ENCODE results near the gene CCDC88C.
"Not testable (repeated sequence)": the region's sequence is repeated elsewhere in the genome, so short reads cannot be mapped to it uniquely, and the experiment has no call there.

Gene CCDC88C

GRCh38 chr14:91444335-91445020 lies 26.9 kb upstream of the CCDC88C start:
- Histone ChIP-seq H2BK15ac (ENCODE audit: low read length) (no peak overlapping the region), H2AK5ac (ENCODE audit: low read depth, low read length) (no peak overlapping the region), H4K91ac (ENCODE audit: low read depth, low read length, poor library complexity) (no peak overlapping the region), H3K14ac (ENCODE audit: low read length) (no peak overlapping the region), H2BK5ac (ENCODE audit: low read length) (no peak overlapping the region), H3K79me1 (ENCODE audit: low read depth, low read length) (no peaks in the 10 kb centered on the region), H3K27me3 (ENCODE audit: control insufficient read depth in 3 of 3, insufficient read depth in 3 of 3, low read depth in 1 of 3, low read length in 3 of 3) (no peaks in the 10 kb centered on the region), H3K18ac (ENCODE audit: low read length) (no peak overlapping the region), H3K27ac (replicated peaks; ENCODE audit: low read length) (no peak overlapping the region), H4K8ac (ENCODE audit: low read depth, low read length) (no peak overlapping the region), H3K4me2 (ENCODE audit: insufficient read depth, low read length, poor library complexity, severe bottlenecking) (no peak overlapping the region), H2AFZ (ENCODE audit: low read length) (no peak overlapping the region), H3K9me3 (replicated peaks in 1 of 2; ENCODE audit: control insufficient read depth in 2 of 2, insufficient read depth in 1 of 2, low read depth in 1 of 2, low read length in 2 of 2) (peaks cover 0 to under 1% of the 10 kb centered on the region in 2 donors), H3K36me3 (replicated peaks in 1 of 2; ENCODE audit: control insufficient read depth in 2 of 2, insufficient read depth in 2 of 2, low read length in 2 of 2) (no peaks in the 10 kb centered on the region), H3K4ac (ENCODE audit: low read length) (no peak overlapping the region), H3K4me3 (ENCODE audit: low read length in 2 of 2) (no peak overlapping the region), H2BK12ac (ENCODE audit: low read length) (no peak overlapping the region), H3K9ac (ENCODE audit: low read depth, low read length, poor library complexity) (no peak overlapping the region), H2BK120ac (ENCODE audit: low read depth, low read length) (no peak overlapping the region), H3K23ac (ENCODE audit: low read depth, low read length, poor library complexity) (no peak overlapping the region), H3K4me1 (ENCODE audit: control insufficient read depth in 2 of 2, insufficient read depth in 1 of 2, low read depth in 1 of 2, low read length in 2 of 2) (no peaks in the 10 kb centered on the region)
- WGBS, 2 donors (ENCODE audit: extremely low coverage in 2 of 2, insufficient read length in 2 of 2, insufficient replicate concordance in 1 of 2) = no CpG with 5 or more reads among the region's 6 CpGs
- no peak for DNase-seq (ENCODE audit: low spot score)

- no peak overlapping the region for H2BK12ac ChIP-seq (ENCODE audit: low read length)
- H3K23ac ChIP-seq (ENCODE audit: low read depth, low read length, poor library complexity) = no peak overlapping the region
- H3K4ac ChIP-seq (ENCODE audit: low read length) = no peak overlapping the region
- H2AK5ac ChIP-seq (ENCODE audit: low read depth, low read length) = no peak overlapping the region
- H3K14ac ChIP-seq (ENCODE audit: low read length) = no peak overlapping the region
- H2AFZ ChIP-seq (ENCODE audit: low read length) = no peak overlapping the region
- H3K4me3 ChIP-seq (ENCODE audit: low read length in 2 of 2) = no peak overlapping the region
- H2BK15ac ChIP-seq (ENCODE audit: low read length) = no peak overlapping the region
- H3K4me1 ChIP-seq (ENCODE audit: control insufficient read depth in 2 of 2, insufficient read depth in 1 of 2, low read depth in 1 of 2, low read length in 2 of 2) = no peaks in the 10 kb centered on the region
- no peak overlapping the region for H2BK5ac ChIP-seq (ENCODE audit: low read length)
- H3K4me2 ChIP-seq (ENCODE audit: insufficient read depth, low read length, poor library complexity, severe bottlenecking) = no peak overlapping the region
- WGBS, 2 donors (ENCODE audit: extremely low coverage in 2 of 2, insufficient read length in 2 of 2, insufficient replicate concordance in 1 of 2) = no CpG with 5 or more reads among the region's 1 CpG
- H4K8ac ChIP-seq (ENCODE audit: low read depth, low read length) = no peak overlapping the region
- H3K27me3 ChIP-seq (ENCODE audit: control insufficient read depth in 3 of 3, insufficient read depth in 3 of 3, low read depth in 1 of 3, low read length in 3 of 3) = no peaks in the 10 kb centered on the region
- peaks cover 5 to 11% of the 10 kb centered on the region in 2 donors for H3K9me3 ChIP-seq (replicated peaks in 1 of 2; ENCODE audit: control insufficient read depth in 2 of 2, insufficient read depth in 1 of 2, low read depth in 1 of 2, low read length in 2 of 2)
- no peaks in the 10 kb centered on the region for H3K79me1 ChIP-seq (ENCODE audit: low read depth, low read length)
- no peak for DNase-seq (ENCODE audit: low spot score)
- H2BK120ac ChIP-seq (ENCODE audit: low read depth, low read length) = no peak overlapping the region
- no peak overlapping the region for H4K91ac ChIP-seq (ENCODE audit: low read depth, low read length, poor library complexity)
- H3K27ac ChIP-seq (replicated peaks; ENCODE audit: low read length) = no peak overlapping the region
- H3K9ac ChIP-seq (ENCODE audit: low read depth, low read length, poor library complexity) = no peak overlapping the region
- no peak overlapping the region for H3K18ac ChIP-seq (ENCODE audit: low read length)
- H3K36me3 ChIP-seq (replicated peaks in 1 of 2; ENCODE audit: control insufficient read depth in 2 of 2, insufficient read depth in 2 of 2, low read length in 2 of 2) = no peaks in the 10 kb centered on the region
Observed at GRCh38 chr14:91439345-91439744, 21.7 kb upstream of the CCDC88C start.

- Histone ChIP-seq H2BK5ac (ENCODE audit: low read length) (no peak overlapping the region), H4K8ac (ENCODE audit: low read depth, low read length) (no peak overlapping the region), H2AFZ (ENCODE audit: low read length) (no peak overlapping the region), H3K27me3 (ENCODE audit: control insufficient read depth in 3 of 3, insufficient read depth in 3 of 3, low read depth in 1 of 3, low read length in 3 of 3) (no peaks in the 10 kb centered on the region), H3K9me3 (replicated peaks in 1 of 2; ENCODE audit: control insufficient read depth in 2 of 2, insufficient read depth in 1 of 2, low read depth in 1 of 2, low read length in 2 of 2) (peaks cover 5 to 11% of the 10 kb centered on the region in 2 donors), H2BK120ac (ENCODE audit: low read depth, low read length) (no peak overlapping the region), H3K18ac (ENCODE audit: low read length) (no peak overlapping the region), H3K4me3 (ENCODE audit: low read length in 2 of 2) (no peak overlapping the region), H2BK15ac (ENCODE audit: low read length) (no peak overlapping the region), H2AK5ac (ENCODE audit: low read depth, low read length) (no peak overlapping the region), H3K36me3 (replicated peaks in 1 of 2; ENCODE audit: control insufficient read depth in 2 of 2, insufficient read depth in 2 of 2, low read length in 2 of 2) (no peaks in the 10 kb centered on the region), H4K91ac (ENCODE audit: low read depth, low read length, poor library complexity) (no peak overlapping the region), H3K23ac (ENCODE audit: low read depth, low read length, poor library complexity) (no peak overlapping the region), H3K9ac (ENCODE audit: low read depth, low read length, poor library complexity) (no peak overlapping the region), H3K4me2 (ENCODE audit: insufficient read depth, low read length, poor library complexity, severe bottlenecking) (no peak overlapping the region), H3K4me1 (ENCODE audit: control insufficient read depth in 2 of 2, insufficient read depth in 1 of 2, low read depth in 1 of 2, low read length in 2 of 2) (no peaks in the 10 kb centered on the region), H3K4ac (ENCODE audit: low read length) (no peak overlapping the region), H3K27ac (replicated peaks; ENCODE audit: low read length) (no peak overlapping the region), H3K79me1 (ENCODE audit: low read depth, low read length) (no peaks in the 10 kb centered on the region), H3K14ac (ENCODE audit: low read length) (no peak overlapping the region), H2BK12ac (ENCODE audit: low read length) (no peak overlapping the region)
- no peak for DNase-seq (ENCODE audit: low spot score)
Observed at GRCh38 chr14:91438845-91439244, 21.2 kb upstream of the CCDC88C start.

- not testable (repeated sequence) for H2BK15ac ChIP-seq (ENCODE audit: low read length); H3K4me1 ChIP-seq (ENCODE audit: control insufficient read depth in 2 of 2, insufficient read depth in 1 of 2, low read depth in 1 of 2, low read length in 2 of 2); H3K4ac ChIP-seq (ENCODE audit: low read length); H2AFZ ChIP-seq (ENCODE audit: low read length); H3K27me3 ChIP-seq (ENCODE audit: control insufficient read depth in 3 of 3, insufficient read depth in 3 of 3, low read depth in 1 of 3, low read length in 3 of 3); DNase-seq (ENCODE audit: low spot score); H3K23ac ChIP-seq (ENCODE audit: low read depth, low read length, poor library complexity); H2BK120ac ChIP-seq (ENCODE audit: low read depth, low read length); H3K4me2 ChIP-seq (ENCODE audit: insufficient read depth, low read length, poor library complexity, severe bottlenecking); H3K79me1 ChIP-seq (ENCODE audit: low read depth, low read length); H2AK5ac ChIP-seq (ENCODE audit: low read depth, low read length); H3K36me3 ChIP-seq (replicated peaks in 1 of 2; ENCODE audit: control insufficient read depth in 2 of 2, insufficient read depth in 2 of 2, low read length in 2 of 2); H2BK12ac ChIP-seq (ENCODE audit: low read length); H3K18ac ChIP-seq (ENCODE audit: low read length); H4K91ac ChIP-seq (ENCODE audit: low read depth, low read length, poor library complexity); H3K14ac ChIP-seq (ENCODE audit: low read length); H4K8ac ChIP-seq (ENCODE audit: low read depth, low read length); H3K9ac ChIP-seq (ENCODE audit: low read depth, low read length, poor library complexity); H3K4me3 ChIP-seq (ENCODE audit: low read length in 2 of 2); H3K27ac ChIP-seq (replicated peaks; ENCODE audit: low read length); H2BK5ac ChIP-seq (ENCODE audit: low read length)
- H3K9me3 ChIP-seq (replicated peaks in 1 of 2; ENCODE audit: control insufficient read depth in 2 of 2, insufficient read depth in 1 of 2, low read depth in 1 of 2, low read length in 2 of 2) = peaks cover 5 to 11% of the 10 kb centered on the region in 2 donors
- WGBS, 2 donors (ENCODE audit: extremely low coverage in 2 of 2, insufficient read length in 2 of 2, insufficient replicate concordance in 1 of 2) = no CpG with 5 or more reads among the region's 16 CpGs
Observed at GRCh38 chr14:91436266-91436665, 18.6 kb upstream of the CCDC88C start.

All from neuronal stem cell (in vitro differentiated cells).